HG02840 (cell line): ENCODE results near the gene PLA2G4C.

Experiments used
- ATAC-seq: cut with Tn5 transposase; IDR thresholded peaks from one replicate; pipeline ENCODE4 v1.9.1; 2021; ENCODE audit warnings: mild to moderate bottlenecking, moderate library complexity, moderate number of reproducible peaks; ENCODE audit not compliant: unreplicated experiment, low FRiP score

PLA2G4C gene

GRCh38 chr19:48000846-48001245, 109.8 kb downstream of the PLA2G4C start:
- no peak for ATAC-seq

- ATAC-seq = no peak
Measured at GRCh38 chr19:47998800-47999199, 111.8 kb downstream of the PLA2G4C start.
